H9 (cell line): ENCODE measurements around the gene FA2H. TPM values are rescaled to one million over a fixed set of nuclear protein-coding genes. Genes with fewer than 3 reads are reported as not detected.

ENCODE experiments used
- DNase-seq: peaks from one replicate; pipeline ENCODE4 v3.0.0-alpha.2; 2017
- H2AFZ ChIP-seq: one replicate; pipeline ENCODE4 v1.6.1; 2013; ENCODE audit warnings: mild to moderate bottlenecking, low read length, control low read depth, moderate library complexity
- H2AK5ac ChIP-seq: 2 replicates; pipeline ENCODE4 v1.6.1; 2013; ENCODE audit warnings: low read length, control low read depth, mixed read lengths; ENCODE audit not compliant: insufficient read length
- H2BK120ac ChIP-seq: one replicate; pipeline ENCODE4 v1.6.1; 2013; ENCODE audit warnings: low read depth, mild to moderate bottlenecking, low read length, control low read depth, inconsistent platforms; ENCODE audit not compliant: poor library complexity, severe bottlenecking
- H2BK12ac ChIP-seq: 2 replicates; pipeline ENCODE4 v1.6.1; 2013; ENCODE audit warnings: low read length, control low read depth, mixed read lengths, low read depth; ENCODE audit not compliant: insufficient read length
- H2BK15ac ChIP-seq: 2 replicates; pipeline ENCODE4 v1.6.1; 2013; ENCODE audit warnings: low read depth, low read length, control low read depth
- H2BK20ac ChIP-seq: one replicate; pipeline ENCODE4 v1.6.1; 2013; ENCODE audit warnings: low read depth, mild to moderate bottlenecking, low read length, control low read depth, inconsistent platforms; ENCODE audit not compliant: poor library complexity, severe bottlenecking
- H2BK5ac ChIP-seq: 2 replicates; pipeline ENCODE4 v1.6.1; 2013; ENCODE audit warnings: low read length, control low read depth, mixed read lengths; ENCODE audit not compliant: insufficient read length
- H3K14ac ChIP-seq: 2 replicates; pipeline ENCODE4 v1.6.1; 2013; ENCODE audit warnings: low read length, control low read depth; ENCODE audit not compliant: insufficient read depth
- H3K18ac ChIP-seq: 2 replicates; pipeline ENCODE4 v1.6.1; 2013; ENCODE audit warnings: low read depth, mild to moderate bottlenecking, mixed read lengths, low read length, control low read depth; ENCODE audit not compliant: insufficient read length
- H3K23ac ChIP-seq: 2 replicates; pipeline ENCODE4 v1.6.1; 2013; ENCODE audit warnings: low read length, control low read depth, mixed read lengths, low read depth; ENCODE audit not compliant: insufficient read length
- H3K23me2 ChIP-seq: 2 replicates; pipeline ENCODE4 v1.6.1; 2013; ENCODE audit warnings: low read depth, mild to moderate bottlenecking, mixed read lengths, low read length, control low read depth; ENCODE audit not compliant: insufficient read length, poor library complexity, severe bottlenecking
- H3K27ac ChIP-seq: 2 replicates; pipeline ENCODE4 v1.5.1; 2013; ENCODE audit warnings: low read length, control low read depth, mixed read lengths, low read depth; ENCODE audit not compliant: insufficient read length
- H3K27me3 ChIP-seq: 2 replicates; pipeline ENCODE4 v1.6.1; 2013; ENCODE audit warnings: low read length, control low read depth, inconsistent platforms; ENCODE audit not compliant: insufficient read depth
- H3K4ac ChIP-seq: 2 replicates; pipeline ENCODE4 v1.6.1; 2013; ENCODE audit warnings: low read depth, mild to moderate bottlenecking, control low read depth, inconsistent platforms, low read length, moderate library complexity
- H3K4me1 ChIP-seq: 2 replicates; pipeline ENCODE4 v1.6.1; 2013; ENCODE audit warnings: low read length, control low read depth, inconsistent platforms; ENCODE audit not compliant: insufficient read depth
- H3K4me2 ChIP-seq: 2 replicates; pipeline ENCODE4 v1.6.1; 2013; ENCODE audit warnings: low read length, control low read depth, mixed read lengths; ENCODE audit not compliant: insufficient read length, insufficient read depth
- H3K56ac ChIP-seq: 2 replicates; pipeline ENCODE4 v1.6.1; 2013; ENCODE audit warnings: low read depth, mild to moderate bottlenecking, mixed read lengths, low read length, control low read depth; ENCODE audit not compliant: insufficient read length
- H3K79me1 ChIP-seq: 2 replicates; pipeline ENCODE4 v1.6.1; 2013; ENCODE audit warnings: low read depth, mild to moderate bottlenecking, moderate library complexity, low read length, control low read depth, inconsistent platforms; ENCODE audit not compliant: insufficient read depth, poor library complexity, severe bottlenecking
- H3K79me2 ChIP-seq: 2 replicates; pipeline ENCODE4 v1.6.1; 2013; ENCODE audit warnings: low read length, control low read depth, inconsistent platforms; ENCODE audit not compliant: insufficient read depth
- H3K9ac ChIP-seq: 2 replicates; pipeline ENCODE4 v1.6.1; 2013; ENCODE audit warnings: low read length, control low read depth, mixed read lengths; ENCODE audit not compliant: insufficient read length; ENCODE audit errors: extremely low read depth
- H3K9me3 ChIP-seq: one replicate; pipeline ENCODE4 v1.6.1; 2013; ENCODE audit warnings: low read depth, low read length, inconsistent platforms; ENCODE audit not compliant: control insufficient read depth
- H3T11ph ChIP-seq: one replicate; pipeline ENCODE4 v1.6.1; 2013; ENCODE audit warnings: mild to moderate bottlenecking, low read length, control low read depth, inconsistent platforms
- H4K20me1 ChIP-seq: one replicate; pipeline ENCODE4 v1.6.1; 2013; ENCODE audit not compliant: control insufficient read depth, insufficient read length, insufficient read depth
- H4K5ac ChIP-seq: 2 replicates; pipeline ENCODE4 v1.6.1; 2013; ENCODE audit warnings: low read depth, mild to moderate bottlenecking, mixed read lengths, low read length, control low read depth; ENCODE audit not compliant: insufficient read length
- H4K8ac ChIP-seq: replicated peaks from 2 replicates; pipeline ENCODE4 v1.6.1; 2013; ENCODE audit warnings: low read length, control low read depth, mixed read lengths, low read depth; ENCODE audit not compliant: insufficient read length
- H4K91ac ChIP-seq: 2 replicates; pipeline ENCODE4 v1.6.1; 2013; ENCODE audit warnings: low read depth, mild to moderate bottlenecking, moderate library complexity, mixed read lengths, low read length, control low read depth; ENCODE audit not compliant: insufficient read length
- H3K27ac Mint-ChIP-seq, 3 experiments: 2 replicates in 2 of 3; 3 replicates in 1 of 3; pipeline ENCODE4 v1.8.0; 2020 to 2021; ENCODE audit warnings: mixed read lengths in 3 of 3, mild to moderate bottlenecking in 1 of 3, moderate library complexity in 1 of 3
- H3K27me3 Mint-ChIP-seq: 2 replicates; pipeline ENCODE4 v1.8.0; 2021; ENCODE audit warnings: low read depth, mild to moderate bottlenecking, moderate library complexity, mixed read lengths
- H3K36me3 Mint-ChIP-seq, 3 experiments: 2 replicates in 2 of 3; 3 replicates in 1 of 3; pipeline ENCODE4 v1.8.0; 2020 to 2021; ENCODE audit warnings: low read depth in 3 of 3, mixed read lengths in 3 of 3; ENCODE audit not compliant: insufficient read depth in 1 of 3
- H3K4me1 Mint-ChIP-seq, 2 experiments: 2 replicates each; pipeline ENCODE4 v1.8.0; 2020; ENCODE audit warnings: mixed read lengths in 2 of 2
- H3K4me3 Mint-ChIP-seq, 2 experiments: 2 replicates in 1 of 2; 3 replicates in 1 of 2; pipeline ENCODE4 v1.8.0; 2020 to 2021; ENCODE audit warnings: mild to moderate bottlenecking in 2 of 2, mixed read lengths in 2 of 2, moderate library complexity in 1 of 2
- H3K9me3 Mint-ChIP-seq, 2 experiments: 2 replicates in 1 of 2; 3 replicates in 1 of 2; pipeline ENCODE4 v1.8.0; 2020; ENCODE audit warnings: mild to moderate bottlenecking in 2 of 2, mixed read lengths in 2 of 2, moderate library complexity in 1 of 2
- WGBS: extraction: QIAGEN DNeasy Blood & Tissue Kit; methylation state at CpG from one replicate; pipeline ENCODE4 v1.1.7; 2013; ENCODE audit warnings: missing lambda C conversion rate, low lambda C conversion rate, mixed read lengths; ENCODE audit not compliant: insufficient read length; ENCODE audit errors: extremely low coverage; 5-methylcytosine and 5-hydroxymethylcytosine counted together
- total RNA-seq: library from RNA; stranded (reverse); gene quantifications from 2 replicates; pipeline ENCODE4 v1.2.1, GENCODE V29; 2021
- TF ChIP-seq, protein P1 (sequence below): fragments of 200-600 bp; sonication (generic); conservative IDR thresholded peaks from 3 replicates; pipeline ENCODE4 v1.8.0; 2021; ENCODE audit warnings: antibody characterized with exemption, mild to moderate bottlenecking

Gene FA2H
- total RNA-seq, 1 experiment from 2014 or later = 25.1 TPM

DNA sequence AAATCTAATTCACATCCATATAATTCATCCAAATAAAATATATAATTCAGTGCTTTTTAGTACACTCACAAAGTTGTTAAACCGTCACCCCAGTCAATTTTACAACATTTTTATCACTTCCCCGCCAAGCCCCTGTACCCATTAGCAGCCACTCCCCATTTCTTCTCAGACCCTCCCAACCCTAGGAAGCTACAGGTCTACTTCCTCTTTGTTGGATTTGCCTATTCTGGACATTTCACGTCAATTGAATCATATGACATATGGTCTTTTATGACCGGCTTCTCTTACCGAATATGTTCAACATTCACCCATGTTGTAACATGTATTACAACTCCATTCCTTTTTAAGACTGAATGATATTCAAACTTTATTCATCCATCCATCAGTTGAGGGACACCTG is 54.0 kb downstream of the FA2H start:
- H4K91ac ChIP-seq = no peak overlapping the region
- Mint-ChIP-seq H3K27ac (no peak overlapping the region), H3K36me3 (peaks cover 0 to 14% (median 0%) of the 10 kb centered on the region in 3 experiments; a peak in 2 of 7 replicates), H3K9me3 (no peaks in the 10 kb centered on the region; a peak in 1 of 5 replicates), H3K27me3 (no peaks in the 10 kb centered on the region; the same call in none of the 2 replicates), H3K4me1 (peaks cover 5 to 6% of the 10 kb centered on the region in 2 experiments; a peak in 3 of 4 replicates), H3K4me3 (no peak overlapping the region)
- H3T11ph ChIP-seq = no peak overlapping the region
- no peak overlapping the region for H2AK5ac ChIP-seq
- no peak overlapping the region for H3K4ac ChIP-seq
- H2BK20ac ChIP-seq = no peak overlapping the region
- H3K79me1 ChIP-seq = no peaks in the 10 kb centered on the region
- TF ChIP-seq, protein P1, sequence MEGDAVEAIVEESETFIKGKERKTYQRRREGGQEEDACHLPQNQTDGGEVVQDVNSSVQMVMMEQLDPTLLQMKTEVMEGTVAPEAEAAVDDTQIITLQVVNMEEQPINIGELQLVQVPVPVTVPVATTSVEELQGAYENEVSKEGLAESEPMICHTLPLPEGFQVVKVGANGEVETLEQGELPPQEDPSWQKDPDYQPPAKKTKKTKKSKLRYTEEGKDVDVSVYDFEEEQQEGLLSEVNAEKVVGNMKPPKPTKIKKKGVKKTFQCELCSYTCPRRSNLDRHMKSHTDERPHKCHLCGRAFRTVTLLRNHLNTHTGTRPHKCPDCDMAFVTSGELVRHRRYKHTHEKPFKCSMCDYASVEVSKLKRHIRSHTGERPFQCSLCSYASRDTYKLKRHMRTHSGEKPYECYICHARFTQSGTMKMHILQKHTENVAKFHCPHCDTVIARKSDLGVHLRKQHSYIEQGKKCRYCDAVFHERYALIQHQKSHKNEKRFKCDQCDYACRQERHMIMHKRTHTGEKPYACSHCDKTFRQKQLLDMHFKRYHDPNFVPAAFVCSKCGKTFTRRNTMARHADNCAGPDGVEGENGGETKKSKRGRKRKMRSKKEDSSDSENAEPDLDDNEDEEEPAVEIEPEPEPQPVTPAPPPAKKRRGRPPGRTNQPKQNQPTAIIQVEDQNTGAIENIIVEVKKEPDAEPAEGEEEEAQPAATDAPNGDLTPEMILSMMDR = no peak
- no peak overlapping the region for H3K56ac ChIP-seq
- H3K18ac ChIP-seq = no peak overlapping the region
- no peaks in the 10 kb centered on the region for H3K23me2 ChIP-seq
- no peak overlapping the region for H2BK12ac ChIP-seq
- H2BK120ac ChIP-seq = no peak overlapping the region
- H4K8ac ChIP-seq = no peak overlapping the region
- no peak overlapping the region for H2BK15ac ChIP-seq
- no peak overlapping the region for H3K14ac ChIP-seq
- no peak overlapping the region for H3K23ac ChIP-seq
- H3K27ac ChIP-seq = no peak overlapping the region
- no peak overlapping the region for H3K9ac ChIP-seq
- H3K9me3 ChIP-seq = no peaks in the 10 kb centered on the region
- 100% methylated on average over 1 of the region's 5 CpGs for WGBS
- H4K5ac ChIP-seq = no peak overlapping the region
- no peaks in the 10 kb centered on the region for H4K20me1 ChIP-seq
- no peaks in the 10 kb centered on the region for H3K27me3 ChIP-seq
- H3K4me1 ChIP-seq = no peaks in the 10 kb centered on the region; the same call in 1 of the 2 replicates
- no peak overlapping the region for H2AFZ ChIP-seq
- no peak for DNase-seq
- no peak overlapping the region for H2BK5ac ChIP-seq
- H3K79me2 ChIP-seq = no peaks in the 10 kb centered on the region
- no peak overlapping the region for H3K4me2 ChIP-seq
